GM12878 (cell line): ENCODE measurements around the gene DCUN1D3. TPM values are rescaled to one million over a fixed set of nuclear protein-coding genes. Genes with fewer than 3 reads are reported as not detected.
A peak's percentile ranks its signal among the peaks of the same experiment; 100 is the strongest.

Experiments used
- ATAC-seq: fragments of 200-7000 bp; cut with Tn5 transposase; 3 replicates; pipeline ENCODE4 v1.9.1; 2020; ENCODE audit warnings: mild to moderate bottlenecking, moderate library complexity
- BruUV-seq: library from RNA; stranded (reverse); fragments of 400-500 nt; replicated peaks from 2 replicates; lab custom pipeline; 2021; lab: Mats Ljungman, UMichigan
- CTCF ChIA-PET: fragments of 300-600 bp; sonication (Branson Sonifier 250); formaldehyde crosslinking; extraction: SDS; loops from one replicate; lab custom pipeline; 2021; ENCODE audit warnings: inconsistent platforms; lab: Yijun Ruan, JAX
- POLR2A ChIA-PET: fragments of 350-600 bp; formaldehyde crosslinking; extraction: SDS; loops from one replicate; lab custom pipeline; 2021; ENCODE audit warnings: inconsistent platforms; lab: Charles Lee
- RAD21 ChIA-PET: fragments of 300-600 bp; sonication (Branson Sonifier 250); formaldehyde crosslinking; loops from one replicate; lab custom pipeline; 2023; ENCODE audit warnings: antibody characterized with exemption; ENCODE audit not compliant: unreplicated experiment; lab: Charles Lee
- SMC1A ChIA-PET: fragments of 300-600 bp; sonication (Branson Sonifier 250); formaldehyde crosslinking; loops from one replicate; lab custom pipeline; 2023; ENCODE audit not compliant: unreplicated experiment, uncharacterized antibody; lab: Charles Lee
- DNase-seq: peaks from one replicate; pipeline ENCODE4 v3.0.0-alpha.2; 2011; ENCODE audit warnings: low read depth, low spot score
- FAIRE-seq: peaks from 3 replicates; lab custom pipeline; 2011; peaks lifted over from hg19 to GRCh38; lab: Jason Lieb, UNC
- H2AFZ ChIP-seq: 2 replicates; pipeline ENCODE4 v1.6.0; 2011; ENCODE audit warnings: low read depth, low read length, control low read depth; ENCODE audit not compliant: control insufficient read depth
- H3K27ac ChIP-seq: 2 replicates; pipeline ENCODE4 v1.5.1; 2011; ENCODE audit warnings: control low read depth; ENCODE audit not compliant: control insufficient read depth, insufficient read depth
- H3K27me3 ChIP-seq, 2 experiments: replicated peaks in 1 of 2; 2 replicates each; pipeline versions ENCODE4 v1.6.0 to v1.6.1; 2011; ENCODE audit warnings: low read length in 1 of 2; ENCODE audit not compliant: control insufficient read depth in 2 of 2, insufficient read depth in 2 of 2
- H3K36me3 ChIP-seq, 2 experiments: 2 replicates each; pipeline ENCODE4 v1.5.1; 2011; ENCODE audit warnings: low read length in 1 of 2; ENCODE audit not compliant: control insufficient read depth in 2 of 2, insufficient read depth in 2 of 2
- H3K4me1 ChIP-seq: 2 replicates; pipeline ENCODE4 v1.6.1; 2011; ENCODE audit warnings: mild to moderate bottlenecking, low read length, moderate library complexity, mixed read lengths; ENCODE audit not compliant: control insufficient read depth, insufficient read depth
- H3K4me2 ChIP-seq: 2 replicates; pipeline ENCODE4 v1.6.0; 2011; ENCODE audit warnings: control low read depth; ENCODE audit not compliant: control insufficient read depth, insufficient read depth
- H3K4me3 ChIP-seq: fragments of 200-600 bp; sonication (generic); 2 replicates; pipeline ENCODE4 v1.5.1; 2016
- H3K79me2 ChIP-seq: 2 replicates; pipeline ENCODE4 v1.6.0; 2011; ENCODE audit warnings: low read length; ENCODE audit not compliant: control insufficient read depth, insufficient read depth
- H3K9ac ChIP-seq: 2 replicates; pipeline ENCODE4 v1.8.0; 2011; ENCODE audit warnings: low read length, control low read depth, mixed read lengths; ENCODE audit not compliant: control insufficient read depth, insufficient read depth
- H3K9me3 ChIP-seq: replicated peaks from 3 replicates; pipeline ENCODE4 v1.5.1; 2011; ENCODE audit warnings: mild to moderate bottlenecking, low read length; ENCODE audit not compliant: control insufficient read depth, insufficient read depth
- H4K20me1 ChIP-seq: 2 replicates; pipeline ENCODE4 v1.6.0; 2011; ENCODE audit not compliant: control insufficient read depth, insufficient read depth
- CEBPB ChIP-seq, 2 experiments: fragments of 150-350 bp in 1 of 2; IDR thresholded peaks; 2 replicates each; pipeline ENCODE4 v1.6.1; 2012 to 2014; ENCODE audit warnings: low read depth in 2 of 2, low read length in 2 of 2, borderline replicate concordance in 1 of 2, inconsistent platforms in 1 of 2
- CHD1 ChIP-seq: IDR thresholded peaks from 2 replicates; pipeline ENCODE4 v1.6.1; 2012; ENCODE audit warnings: low read depth, low read length, improper control_type of control experiment
- CHD4 ChIP-seq: fragments of 200-600 bp; sonication (generic); IDR thresholded peaks from 2 replicates; pipeline ENCODE4 v1.6.1; 2016; ENCODE audit warnings: mild to moderate bottlenecking
- MYB ChIP-seq: fragments of 150-350 bp; IDR thresholded peaks from 2 replicates; pipeline ENCODE4 v1.6.1; 2014; ENCODE audit warnings: mild to moderate bottlenecking, low read depth, low read length, borderline replicate concordance
- PRDM15 ChIP-seq: fragments of 450-650 bp; formaldehyde crosslinking; IDR thresholded peaks from 2 replicates; pipeline ENCODE4 v1.4.0; 2020; ENCODE audit warnings: mild to moderate bottlenecking, moderate library complexity
- ZBTB11 ChIP-seq: fragments of 450-650 bp; formaldehyde crosslinking; IDR thresholded peaks from 2 replicates; pipeline ENCODE4 v1.5.0; 2022; ENCODE audit warnings: mild to moderate bottlenecking, missing genetic modification characterization
- ZNF24 ChIP-seq: fragments of 450-650 bp; IDR thresholded peaks from 2 replicates; pipeline ENCODE4 v1.6.1; 2017; ENCODE audit warnings: antibody characterized with exemption, mild to moderate bottlenecking
- WGBS: methylation state at CpG from one replicate; pipeline ENCODE4 v1.1.6; 2016; ENCODE audit warnings: low lambda C conversion rate; ENCODE audit not compliant: insufficient replicate concordance, insufficient coverage; ENCODE audit errors: missing lambda C conversion rate; 5-methylcytosine and 5-hydroxymethylcytosine counted together
- in situ Hi-C: fragments of 300-500 bp; cut with MboI; formaldehyde crosslinking; loops from 9 replicates; pipeline ENCODE4 v1.14.3; 2018; ENCODE audit warnings: mixed read lengths
- intact Hi-C: fragments of 100-400 bp; cut with micrococcal nuclease; formaldehyde crosslinking; loops from one replicate; pipeline ENCODE4 v1.14.2; 2022; ENCODE audit not compliant: unreplicated experiment
- polyA plus RNA-seq, 11 experiments: library from polyadenylated mRNA; depleted of rRNA in 4 of 11; unstranded in 6 of 11; stranded (reverse) in 5 of 11; fragments of >200 nt; fragmentation: Nextera tagmentation in 4 of 11; fragmentation: Illumina TruSeq in 1 of 11; extraction: Ambion mirVana in 4 of 11; extraction: Trizol in 1 of 11; gene quantifications; 1 replicate in 1 of 11; 2 replicates in 10 of 11; pipeline versions ENCODE4 v1.2.1 to v1.2.3, GENCODE V29; 2011 to 2016; ENCODE audit warnings: inconsistent platforms in 2 of 11, missing spikeins in 2 of 11, low read depth in 1 of 11
- total RNA-seq, 4 experiments: library from RNA; depleted of rRNA in 3 of 4; stranded (reverse); fragments of >200 nt in 3 of 4; fragmentation: Illumina TruSeq in 1 of 4; extraction: Trizol in 1 of 4; gene quantifications; 2 replicates each; pipeline versions ENCODE4 v1.2.1 to v1.2.3, GENCODE V29; 2013 to 2021

Gene DCUN1D3
- total and polyA plus RNA-seq, 10 of the 15 experiments (the other 5 are each of a cell fraction or from before 2014, with no cell fraction given), result 0.47 to 4.5 (median 1.9) TPM

- intact Hi-C loops, result no loop called here
Observed at GRCh38 chr16:20903899-20904506, 3.8 kb upstream of the DCUN1D3 start.

More at GRCh38 chr16:20903899-20904506, 3.8 kb upstream of the DCUN1D3 start:
- ATAC-seq, result no peak
- 15% methylated on average over 5 of the region's 5 CpGs for WGBS
- TF ChIP-seq CHD4, result 0 out of 2 replicates have a peak, but pooled peaks have one; percentile 73
- TF ChIP-seq CEBPB (IDR thresholded peaks at IDR 0.05; ENCODE audit: borderline replicate concordance in 1 of 2, low read depth in 2 of 2, low read length in 2 of 2), result no peak
- no peak for TF ChIP-seq PRDM15 (CRISPR knock-in tag)
- peak; percentile 94 for TF ChIP-seq ZNF24
- TF ChIP-seq ZBTB11 (CRISPR knock-in tag), result no peak
- no peak for TF ChIP-seq MYB
- no peak for TF ChIP-seq CHD1
- DNase-seq, result no peak
- no peaks in the 10 kb centered on the region for H3K9me3 ChIP-seq
- ChIA-PET SMC1A (interaction anchor here (1.3 to 4.6 kb wide), 9 partner anchors 21 to 54 kb away, joined by 3 to 34 read pairs (median 8); no protein-coding TSS in a partner anchor), POLR2A (interaction anchor here (0.5 to 2.3 kb wide), 4 partner anchors 19 to 84 kb away, joined by 3 to 12 read pairs (median 5); no protein-coding TSS in a partner anchor), CTCF (interaction anchor here (1.2 to 3.7 kb wide), 6 partner anchors 7 to 56 kb away, joined by 3 to 18 read pairs (median 6); no protein-coding TSS in a partner anchor), RAD21 (interaction anchor here (1.2 to 2.8 kb wide), 6 partner anchors 25 to 56 kb away, joined by 3 to 12 read pairs (median 6); no protein-coding TSS in a partner anchor)
- H3K36me3 ChIP-seq, result no peaks in the 10 kb centered on the region; a peak in 1 of 4 replicates
- BruUV-seq, result no TSS peak
- H3K4me2 ChIP-seq, result peak overlapping the region; percentile 82
- no peak for FAIRE-seq
- H4K20me1 ChIP-seq, result no peaks in the 10 kb centered on the region
- no peaks in the 10 kb centered on the region for H3K27me3 ChIP-seq
- peak overlapping the region; percentile 31; the same call in 1 of the 2 replicates for H3K4me3 ChIP-seq
- no peak overlapping the region for H2AFZ ChIP-seq
- in situ Hi-C loops, result no loop called here
- no peak overlapping the region; the same call in 1 of the 2 replicates for H3K27ac ChIP-seq
- peaks cover 22% of the 10 kb centered on the region for H3K4me1 ChIP-seq
- H3K9ac ChIP-seq, result no peak overlapping the region
- H3K79me2 ChIP-seq, result peaks cover 25% of the 10 kb centered on the region
